ENCODE data around the gene IL17RB. TPM values are rescaled to one million over a fixed set of nuclear protein-coding genes. Genes with fewer than 3 reads are reported as not detected.

The IL17RB gene
- total RNA-seq, 1 experiment from 2014 or later: 9.8 TPM

- no peaks in the 10 kb centered on the region; the same call in 1 of the 2 replicates for H3K27me3 Mint-ChIP-seq (ENCODE audit: low read depth)
- no peak overlapping the region for H2BK5ac ChIP-seq (ENCODE audit: insufficient read length, low read length)
- no peak for DNase-seq
- no peak overlapping the region for H2BK12ac ChIP-seq (ENCODE audit: insufficient read length, low read depth, low read length)
- no peaks in the 10 kb centered on the region for H3K4me1 ChIP-seq (ENCODE audit: insufficient read depth, low read length)
- H3K4ac ChIP-seq (ENCODE audit: low read depth, low read length): no peak overlapping the region
- no peaks in the 10 kb centered on the region for H3K79me2 ChIP-seq (ENCODE audit: insufficient read depth, low read length)
- H4K5ac ChIP-seq (ENCODE audit: insufficient read length, low read depth, low read length): no peak overlapping the region
- WGBS (ENCODE audit: extremely low coverage, insufficient read length, low lambda C conversion rate): no CpG with 5 or more reads among the region's 8 CpGs
- no peak overlapping the region for H4K8ac ChIP-seq (replicated peaks; ENCODE audit: insufficient read length, low read depth, low read length)
- H3K23ac ChIP-seq (ENCODE audit: insufficient read length, low read depth, low read length): no peak overlapping the region
- no peak overlapping the region for H2AK5ac ChIP-seq (ENCODE audit: insufficient read length, low read length)
- H2AFZ ChIP-seq (ENCODE audit: low read length): no peak overlapping the region
- no peaks in the 10 kb centered on the region for H3K36me3 Mint-ChIP-seq (ENCODE audit: insufficient read depth in 1 of 3, low read depth in 3 of 3)
- H3K18ac ChIP-seq (ENCODE audit: insufficient read length, low read depth, low read length): no peak overlapping the region
- H3K27ac Mint-ChIP-seq: no peak overlapping the region
- H3K9me3 Mint-ChIP-seq: no peaks in the 10 kb centered on the region
- H3K79me1 ChIP-seq (ENCODE audit: insufficient read depth, low read depth, low read length, poor library complexity, severe bottlenecking): no peaks in the 10 kb centered on the region
- no peak overlapping the region for H3K4me3 Mint-ChIP-seq
- H3K4me2 ChIP-seq (ENCODE audit: insufficient read depth, insufficient read length, low read length): no peak overlapping the region
- H3K9ac ChIP-seq (ENCODE audit: extremely low read depth, insufficient read length, low read length): no peak overlapping the region
- H3K56ac ChIP-seq (ENCODE audit: insufficient read length, low read depth, low read length): no peak overlapping the region
- H4K91ac ChIP-seq (ENCODE audit: insufficient read length, low read depth, low read length): no peak overlapping the region
- no peak overlapping the region for H3T11ph ChIP-seq (ENCODE audit: low read length)
- H3K14ac ChIP-seq (ENCODE audit: insufficient read depth, low read length): no peak overlapping the region
- H3K27me3 ChIP-seq (ENCODE audit: insufficient read depth, low read length): no peaks in the 10 kb centered on the region
- H2BK15ac ChIP-seq (ENCODE audit: low read depth, low read length): no peak overlapping the region
- no peaks in the 10 kb centered on the region for H4K20me1 ChIP-seq (ENCODE audit: control insufficient read depth, insufficient read depth, insufficient read length)
- TF ChIP-seq, protein P1, sequence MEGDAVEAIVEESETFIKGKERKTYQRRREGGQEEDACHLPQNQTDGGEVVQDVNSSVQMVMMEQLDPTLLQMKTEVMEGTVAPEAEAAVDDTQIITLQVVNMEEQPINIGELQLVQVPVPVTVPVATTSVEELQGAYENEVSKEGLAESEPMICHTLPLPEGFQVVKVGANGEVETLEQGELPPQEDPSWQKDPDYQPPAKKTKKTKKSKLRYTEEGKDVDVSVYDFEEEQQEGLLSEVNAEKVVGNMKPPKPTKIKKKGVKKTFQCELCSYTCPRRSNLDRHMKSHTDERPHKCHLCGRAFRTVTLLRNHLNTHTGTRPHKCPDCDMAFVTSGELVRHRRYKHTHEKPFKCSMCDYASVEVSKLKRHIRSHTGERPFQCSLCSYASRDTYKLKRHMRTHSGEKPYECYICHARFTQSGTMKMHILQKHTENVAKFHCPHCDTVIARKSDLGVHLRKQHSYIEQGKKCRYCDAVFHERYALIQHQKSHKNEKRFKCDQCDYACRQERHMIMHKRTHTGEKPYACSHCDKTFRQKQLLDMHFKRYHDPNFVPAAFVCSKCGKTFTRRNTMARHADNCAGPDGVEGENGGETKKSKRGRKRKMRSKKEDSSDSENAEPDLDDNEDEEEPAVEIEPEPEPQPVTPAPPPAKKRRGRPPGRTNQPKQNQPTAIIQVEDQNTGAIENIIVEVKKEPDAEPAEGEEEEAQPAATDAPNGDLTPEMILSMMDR (conservative IDR thresholded peaks at IDR 0.05): no peak
- no peaks in the 10 kb centered on the region for H3K9me3 ChIP-seq (ENCODE audit: control insufficient read depth, low read depth, low read length)
- H3K23me2 ChIP-seq (ENCODE audit: insufficient read length, low read depth, low read length, poor library complexity, severe bottlenecking): no peaks in the 10 kb centered on the region
- no peak overlapping the region for H2BK120ac ChIP-seq (ENCODE audit: low read depth, low read length, poor library complexity, severe bottlenecking)
- H2BK20ac ChIP-seq (ENCODE audit: low read depth, low read length, poor library complexity, severe bottlenecking): no peak overlapping the region
- peaks cover 10 to 12% of the 10 kb centered on the region in 2 experiments for H3K4me1 Mint-ChIP-seq
- no peak overlapping the region for H3K27ac ChIP-seq (ENCODE audit: insufficient read length, low read depth, low read length)
Observed at GRCh38 chr3:53798144-53798543, 48.2 kb upstream of the IL17RB start.

All from H9 (cell line).